IPS-NIHi7 (cell line): ENCODE results near the gene DAZAP1.

ENCODE experiments used
- DNase-seq: peaks from one replicate; pipeline ENCODE4 v3.0.0; 2012; ENCODE audit warnings: mixed read lengths; ENCODE audit errors: extremely low spot score

DAZAP1 gene

DNA sequence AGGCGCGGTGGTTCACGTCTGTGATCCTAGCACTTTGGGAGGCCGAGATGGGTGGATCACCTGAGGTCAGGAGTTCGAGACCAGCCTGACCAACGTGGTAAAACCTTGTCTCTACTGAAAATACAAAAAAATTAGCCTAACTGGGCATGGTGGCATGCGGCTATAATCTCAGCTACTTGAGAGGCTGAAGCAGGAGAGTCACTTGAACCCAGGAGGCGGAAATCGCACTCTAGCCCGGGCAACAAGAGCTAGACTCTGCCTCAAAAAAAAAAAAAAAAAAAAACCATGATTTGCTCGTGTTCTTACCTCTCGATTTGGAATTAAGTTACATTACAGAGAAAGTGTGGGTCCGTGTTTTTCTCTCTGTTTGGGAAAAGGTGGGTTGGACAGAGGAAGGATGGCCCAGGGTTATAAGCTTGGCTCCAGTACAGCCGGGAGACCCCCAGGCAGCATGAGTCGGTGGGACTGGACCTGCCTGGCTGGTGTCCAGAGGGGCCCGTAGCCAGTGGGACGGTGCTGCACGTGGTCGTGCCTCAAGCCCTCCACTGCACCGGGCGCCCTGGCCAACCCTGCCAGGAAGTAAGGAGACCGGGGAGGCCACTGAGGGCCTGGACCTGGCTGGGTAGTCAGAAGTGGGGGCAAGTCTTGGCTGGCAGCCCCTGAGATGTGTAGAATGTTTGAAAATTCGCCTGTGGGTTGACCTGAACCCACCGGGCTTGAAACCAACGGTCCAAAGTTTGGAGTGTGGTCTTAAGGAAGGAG is 34.5 kb downstream of the DAZAP1 start:
- no peak for DNase-seq

DNA sequence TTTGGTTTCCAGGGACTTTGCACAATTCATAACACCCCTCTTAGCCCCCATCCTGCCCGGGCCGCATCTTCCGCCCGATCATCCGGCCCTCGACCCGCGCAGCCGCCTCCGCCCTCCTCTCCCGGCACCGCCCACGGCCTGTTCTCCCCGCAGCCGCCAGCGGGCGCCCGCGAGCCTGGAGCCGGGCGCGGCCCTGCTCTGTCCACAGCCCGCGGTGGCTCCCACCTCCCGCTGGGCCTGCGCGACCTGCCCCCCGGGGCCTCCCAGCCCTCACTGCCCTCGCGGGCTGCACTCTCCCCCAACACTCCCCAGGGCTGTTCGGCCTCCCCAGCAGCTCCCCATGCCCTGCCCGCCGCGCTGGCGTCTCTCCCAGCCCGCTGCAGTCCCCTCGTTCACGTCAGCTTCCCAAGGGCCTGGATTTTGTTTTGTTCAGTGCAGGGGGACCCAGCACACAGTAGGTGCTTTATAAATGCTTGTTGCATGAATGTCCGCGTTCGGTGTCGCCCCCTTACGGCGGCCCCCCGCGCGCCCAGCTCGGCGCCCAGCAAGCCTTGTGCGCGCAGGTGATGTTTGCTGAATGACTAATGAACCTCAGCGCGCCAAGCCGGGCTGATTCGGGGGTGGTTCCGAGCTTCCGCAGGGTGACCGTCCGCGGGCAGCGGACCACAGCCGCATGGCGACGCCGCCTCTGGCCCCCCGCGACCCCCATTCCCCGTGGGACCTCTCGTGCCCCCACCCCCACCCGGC is 38.0 kb downstream of the DAZAP1 start:
- peak; percentile 87 for DNase-seq

DNA sequence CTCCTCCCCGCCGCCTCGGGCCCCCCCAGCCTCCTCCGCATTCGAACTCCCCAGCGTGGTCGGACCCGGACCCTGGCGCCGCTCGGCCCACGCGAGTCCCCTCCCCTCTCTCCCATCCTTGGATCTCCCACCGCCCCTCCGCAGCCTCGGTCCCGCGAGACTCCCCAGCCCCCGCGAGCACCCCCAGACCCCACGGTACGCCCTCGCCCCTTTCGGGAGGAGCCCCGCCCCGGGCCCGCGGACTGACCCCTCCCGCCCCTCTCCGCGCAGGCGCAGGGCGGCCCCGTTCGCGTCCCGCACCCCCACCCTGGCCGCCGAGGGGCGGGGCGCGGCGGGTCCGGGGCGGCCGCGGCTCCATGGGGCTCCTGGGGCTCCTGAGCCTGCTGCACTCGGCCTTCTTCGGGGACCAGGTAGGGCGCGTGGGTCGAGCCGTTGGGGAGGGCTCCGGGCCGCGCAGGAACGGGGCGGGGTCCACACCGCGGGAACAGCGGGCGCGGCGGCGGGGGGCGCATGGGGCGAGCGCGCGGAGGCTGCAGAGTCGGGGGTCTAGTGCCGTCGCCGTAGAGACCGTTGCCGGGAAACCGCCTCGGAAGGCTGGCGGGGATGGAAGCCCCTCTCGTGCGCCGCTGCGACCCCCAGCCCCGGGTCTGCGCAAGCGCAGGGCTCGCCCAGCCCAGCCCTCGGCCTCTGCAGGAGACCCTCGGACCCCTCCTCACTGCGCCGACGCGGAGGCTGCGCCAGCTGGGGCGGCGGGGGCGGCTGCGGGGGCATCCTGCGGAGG is 38.7 kb downstream of the DAZAP1 start:
- DNase-seq: peak; percentile 77

DNA sequence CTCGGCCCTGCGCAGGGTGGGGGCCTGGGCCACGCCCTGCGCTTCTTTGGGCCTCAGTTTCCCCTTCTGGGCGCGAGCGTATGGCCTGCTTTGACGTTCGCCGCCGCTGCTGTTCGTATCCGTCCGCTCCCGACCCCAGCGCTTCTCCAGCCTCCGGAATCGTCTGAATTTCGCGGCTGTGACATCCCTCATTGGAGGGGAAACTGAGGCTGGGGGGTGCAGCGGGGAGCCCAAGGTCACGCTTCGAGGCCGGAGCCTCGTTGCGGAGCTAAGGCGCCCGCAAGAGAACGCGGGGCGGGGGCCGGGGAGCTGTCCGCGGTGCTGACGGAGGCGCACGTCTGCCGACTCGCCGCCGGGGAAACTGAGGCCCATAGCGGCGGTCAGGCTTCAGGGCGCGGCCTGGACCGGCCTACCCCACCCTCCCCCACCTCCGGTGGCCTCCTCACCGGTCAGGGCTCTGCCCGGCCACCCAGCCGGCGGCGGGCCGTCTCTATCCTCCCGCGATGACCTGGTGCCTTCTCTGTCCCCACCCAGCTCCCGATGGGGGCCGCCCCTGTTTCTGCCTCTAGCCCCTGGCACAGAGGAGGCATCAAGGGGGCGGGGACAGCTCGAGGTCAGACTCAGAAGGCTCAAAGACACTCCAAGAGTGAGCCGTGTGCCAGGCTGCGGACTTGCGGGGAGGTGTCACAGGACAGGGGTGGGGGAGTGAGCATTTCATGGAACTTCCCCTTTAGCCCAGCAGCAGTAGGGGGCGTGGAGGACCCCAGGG is 39.5 kb downstream of the DAZAP1 start:
- no peak for DNase-seq

DNA sequence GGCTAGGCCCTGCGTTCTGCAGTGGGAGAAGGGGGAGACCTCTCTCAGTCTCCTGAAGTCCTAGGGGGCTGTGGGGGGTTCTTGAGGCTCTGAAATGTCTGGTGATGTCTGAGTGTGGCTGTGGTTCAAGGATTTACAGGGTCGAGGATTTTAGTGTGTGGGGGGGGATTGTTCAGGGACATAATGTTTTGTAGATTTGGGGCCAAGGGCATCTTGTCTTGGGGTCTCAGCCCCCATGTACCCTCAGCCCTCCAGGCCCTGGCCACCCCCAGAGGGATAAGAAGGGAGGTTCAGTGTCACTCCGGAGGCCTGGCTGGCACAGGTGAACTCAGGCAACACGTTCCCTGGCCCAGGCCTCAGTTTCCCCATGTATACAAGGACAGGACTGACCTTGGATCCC is 40.1 kb downstream of the DAZAP1 start:
- no peak for DNase-seq

DNA sequence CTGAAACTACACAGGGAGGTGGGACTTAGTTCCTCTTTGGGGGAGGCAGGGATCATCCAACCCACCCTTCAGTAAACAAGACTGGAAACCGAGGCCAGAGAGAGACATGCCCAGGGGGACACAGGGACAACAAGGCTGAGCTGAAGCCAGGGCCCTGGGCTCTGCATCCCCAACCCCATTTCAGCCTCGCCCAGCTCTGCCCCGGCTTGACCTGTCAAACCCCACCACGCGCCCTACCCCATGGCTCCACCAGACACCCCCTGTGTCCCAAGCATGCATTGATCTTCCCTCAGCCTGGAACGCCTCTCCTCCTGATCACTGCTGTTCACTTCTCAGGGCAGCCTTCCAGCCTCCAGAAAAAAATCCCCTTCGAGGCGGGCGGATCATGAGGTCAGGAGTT is 40.6 kb downstream of the DAZAP1 start:
- DNase-seq: no peak

DNA sequence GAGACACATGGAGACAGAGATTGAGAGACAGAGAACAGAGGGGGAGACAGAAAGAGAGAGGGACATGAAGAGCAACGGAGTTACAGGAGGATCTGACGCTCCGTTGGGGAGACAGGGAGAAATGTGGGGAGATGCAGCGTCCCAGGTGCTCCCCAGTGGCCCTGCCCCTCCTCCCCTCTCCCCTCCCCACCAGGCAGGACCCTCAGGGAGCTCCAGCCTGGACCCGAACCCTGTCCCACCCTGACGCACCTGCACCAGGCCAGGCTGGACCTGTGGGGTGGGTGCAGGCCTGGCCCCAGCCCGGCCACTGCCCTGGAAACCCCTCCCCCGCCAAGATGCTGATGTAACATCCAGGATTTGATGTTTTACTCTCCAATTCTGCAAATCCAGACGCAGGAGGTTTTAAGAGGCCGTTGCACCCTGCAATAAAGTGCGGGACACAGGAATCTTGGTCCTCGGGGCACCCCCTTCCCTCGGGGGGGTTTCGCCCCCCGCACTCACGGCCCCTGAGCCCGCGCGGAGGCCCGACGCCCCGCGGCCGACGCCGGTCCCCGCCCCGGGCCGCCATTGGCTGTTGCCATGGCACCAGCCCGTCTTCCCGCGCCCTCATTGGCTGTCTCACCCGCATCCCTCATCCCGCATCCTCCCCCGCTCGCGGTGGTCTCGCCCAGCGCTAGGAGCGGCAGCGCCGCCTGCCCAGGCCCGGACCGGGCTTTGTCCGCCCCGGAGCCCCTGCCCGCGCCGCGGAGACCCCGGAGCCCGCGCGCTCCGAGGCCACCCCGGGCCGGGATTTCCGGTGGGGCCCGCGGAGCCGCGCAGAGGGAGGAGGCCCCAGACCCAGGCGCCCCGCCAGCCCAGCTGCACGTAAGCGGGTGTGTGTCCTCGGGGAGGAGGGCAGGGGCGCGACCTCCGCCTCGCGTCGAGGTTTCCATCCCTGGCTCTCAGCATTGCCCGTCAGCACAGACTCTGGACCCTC is 42.4 kb downstream of the DAZAP1 start, which contains the start of gene APC2:
Gene APC2 (plus strand): TSS at position 655 of the 976 bp plus-strand sequence. CDS start 2,881 bp downstream, outside the sequence.
- peak; percentile 93 for DNase-seq

DNA sequence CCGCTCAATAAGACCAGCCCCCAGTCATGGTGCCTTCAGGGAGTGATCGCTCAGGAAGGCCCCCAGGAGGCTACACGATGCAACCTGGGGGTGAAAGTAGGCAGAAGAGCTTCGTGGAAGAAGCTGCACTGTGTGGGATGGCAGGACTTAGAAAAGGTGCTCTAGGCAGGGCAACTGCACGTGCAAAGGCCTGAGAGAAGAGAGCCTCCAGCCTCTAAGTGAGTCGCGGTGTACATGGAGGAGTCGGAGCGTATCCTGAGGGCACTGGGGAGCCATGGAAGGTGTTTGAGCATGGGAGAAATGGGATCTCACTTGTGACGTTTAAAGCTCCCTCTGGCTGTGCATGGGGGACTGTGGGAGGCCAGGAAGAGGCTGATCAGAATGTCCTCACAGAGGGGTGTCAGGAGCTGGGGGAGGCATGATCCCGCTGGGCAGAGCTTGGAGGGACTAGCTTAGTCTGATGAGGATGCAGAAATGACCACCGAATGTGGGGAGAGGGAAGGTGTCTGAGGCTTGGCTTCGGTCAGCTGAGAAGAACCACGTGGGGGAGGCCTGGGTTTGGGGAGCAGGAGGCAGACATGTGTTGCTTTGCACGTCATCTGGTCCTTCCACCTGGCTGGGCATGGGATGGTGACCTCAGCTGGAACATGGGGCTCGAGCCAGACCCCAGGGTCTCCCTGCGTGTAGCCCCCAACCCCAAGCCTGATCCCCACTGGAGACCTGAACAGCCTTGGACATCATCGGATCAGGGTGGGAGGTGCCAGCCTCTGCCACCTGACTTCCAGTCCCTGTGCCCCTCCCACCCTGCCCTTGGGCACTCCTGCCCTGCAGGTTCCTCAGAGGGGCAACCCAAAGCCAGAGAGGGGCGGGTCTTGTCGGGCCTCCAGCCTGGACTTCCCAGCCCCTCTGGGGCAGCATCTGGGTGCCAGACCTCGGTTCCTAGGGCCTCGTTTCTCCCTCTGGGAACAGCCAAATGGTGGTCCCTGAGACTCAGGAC is 43.6 kb downstream of the DAZAP1 start:
- no peak for DNase-seq

DNA sequence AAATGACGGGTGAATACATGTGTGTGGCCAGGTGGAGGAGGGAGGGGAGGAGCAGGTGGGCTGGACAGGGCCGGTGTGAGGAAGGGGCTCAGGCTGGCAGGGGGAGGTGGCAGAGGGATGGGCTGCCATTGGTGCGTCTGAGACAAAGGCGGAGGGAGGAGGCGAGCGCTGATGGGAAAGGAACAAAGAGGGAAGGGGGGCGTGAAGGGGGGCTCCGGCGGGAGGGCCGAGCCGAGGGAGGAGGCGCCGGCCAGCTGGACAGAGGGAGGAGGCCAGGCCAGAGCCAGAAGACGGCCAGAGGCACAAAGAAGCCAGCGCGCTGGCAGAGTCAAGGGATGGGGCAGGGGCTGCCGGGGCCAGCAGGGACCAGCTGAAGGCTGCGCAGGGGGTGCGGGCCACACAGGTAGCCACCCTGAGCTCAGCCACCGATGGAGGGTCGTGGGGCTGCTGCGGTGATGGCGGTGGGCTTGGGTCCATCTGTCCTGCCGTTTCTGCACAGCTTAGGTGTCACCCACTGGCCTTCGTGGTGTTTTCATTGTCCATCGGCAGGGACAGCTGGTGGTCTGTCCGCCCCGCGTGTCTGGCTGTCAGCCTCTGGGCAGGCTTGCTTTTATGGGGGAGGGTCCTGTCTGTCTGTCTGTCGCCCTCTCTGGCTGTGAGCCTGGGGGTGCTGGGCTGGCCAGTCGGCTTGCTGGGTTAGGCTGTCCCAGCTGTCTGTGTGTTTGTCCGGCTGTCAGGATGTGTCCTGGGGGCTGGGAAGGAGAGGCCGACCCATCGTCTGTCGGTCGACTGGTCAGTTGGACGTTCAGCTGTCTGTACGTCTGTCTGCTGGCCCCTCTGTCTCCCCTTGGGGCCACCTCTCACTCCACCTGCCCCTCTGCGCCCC is 44.8 kb downstream of the DAZAP1 start:
- no peak for DNase-seq

DNA sequence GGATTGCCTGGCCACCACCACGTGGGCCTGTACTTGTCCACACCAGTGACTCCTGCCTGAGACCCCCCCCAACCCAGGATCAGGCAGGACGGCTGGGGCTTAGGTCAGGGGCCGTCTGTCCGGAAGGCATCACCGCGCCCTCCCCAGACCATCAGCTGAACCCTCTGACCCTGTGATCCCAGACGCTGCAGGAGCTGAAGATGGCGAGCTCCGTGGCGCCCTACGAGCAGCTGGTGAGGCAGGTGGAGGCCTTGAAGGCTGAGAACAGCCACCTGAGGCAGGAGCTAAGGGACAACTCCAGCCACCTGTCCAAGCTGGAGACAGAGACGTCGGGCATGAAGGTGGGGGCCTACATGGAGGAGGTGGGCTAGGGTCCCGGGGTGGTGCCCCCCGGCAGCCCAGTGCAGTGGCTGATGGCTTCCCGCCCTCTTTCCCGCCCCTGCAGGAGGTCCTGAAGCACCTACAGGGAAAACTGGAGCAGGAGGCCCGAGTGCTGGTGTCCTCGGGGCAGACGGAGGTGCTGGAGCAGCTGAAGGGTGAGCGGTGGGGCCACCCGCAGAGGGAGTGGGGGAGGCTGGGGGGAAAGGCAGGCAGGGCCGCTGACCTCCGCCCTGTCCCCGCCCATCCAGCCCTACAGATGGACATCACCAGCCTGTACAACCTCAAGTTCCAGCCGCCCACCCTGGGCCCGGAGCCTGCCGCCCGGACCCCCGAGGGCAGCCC is 45.6 kb downstream of the DAZAP1 start:
- no peak for DNase-seq

DNA sequence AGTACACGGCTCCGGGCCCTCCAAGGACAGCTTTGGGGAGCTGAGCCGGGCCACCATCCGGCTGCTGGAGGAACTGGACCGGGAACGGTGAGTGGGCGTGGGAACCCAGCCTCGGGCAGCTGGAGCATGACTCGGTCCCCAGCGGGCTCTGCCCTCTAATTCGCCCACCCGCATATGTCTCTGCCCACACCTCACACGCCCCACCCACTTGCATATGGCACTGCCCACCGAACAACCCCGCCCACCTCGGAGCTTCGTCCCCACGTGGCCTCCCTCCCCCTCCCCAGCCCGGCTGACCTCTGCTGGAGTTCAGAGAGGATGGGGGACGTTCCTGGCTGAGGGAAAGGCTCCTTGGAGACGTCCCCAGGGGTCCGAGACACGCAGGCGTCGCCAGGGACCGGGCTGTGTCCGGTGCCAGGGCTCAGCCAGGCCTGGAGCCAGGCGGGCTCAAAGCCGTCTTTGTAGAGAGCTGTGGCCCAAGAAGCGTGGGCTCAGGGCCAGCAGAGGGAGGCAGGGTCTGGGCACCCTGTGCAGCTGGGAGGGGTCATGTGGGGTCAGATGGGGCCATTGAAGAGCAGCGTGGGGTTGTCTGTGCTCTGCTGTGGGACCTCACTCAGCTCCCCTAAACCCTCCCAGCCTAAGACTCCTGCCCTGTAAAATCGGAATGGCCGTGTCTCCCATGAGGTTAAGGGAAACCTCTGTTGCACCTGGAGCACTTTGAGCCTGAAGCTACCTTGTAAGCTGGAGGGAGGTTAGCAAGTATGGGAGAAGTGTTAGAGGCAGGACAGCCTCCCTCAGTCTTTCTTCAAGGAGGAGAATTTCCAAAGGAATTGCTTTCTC is 46.4 kb downstream of the DAZAP1 start:
- no peak for DNase-seq

DNA sequence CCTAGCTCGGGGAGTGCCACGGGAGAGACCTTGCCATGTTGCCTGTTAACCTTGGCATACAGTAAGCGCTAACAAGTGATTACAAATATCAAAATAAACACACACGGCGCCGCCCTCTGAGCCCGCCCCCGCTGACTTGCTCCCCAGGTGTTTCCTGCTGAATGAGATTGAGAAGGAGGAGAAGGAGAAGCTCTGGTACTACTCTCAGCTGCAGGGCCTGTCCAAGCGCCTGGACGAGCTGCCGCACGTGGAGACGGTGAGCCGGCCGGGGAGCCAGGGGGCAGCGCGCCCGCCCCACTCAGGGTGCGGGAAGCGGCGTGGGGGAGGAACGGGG is 47.6 kb downstream of the DAZAP1 start:
- DNase-seq: no peak

DNA sequence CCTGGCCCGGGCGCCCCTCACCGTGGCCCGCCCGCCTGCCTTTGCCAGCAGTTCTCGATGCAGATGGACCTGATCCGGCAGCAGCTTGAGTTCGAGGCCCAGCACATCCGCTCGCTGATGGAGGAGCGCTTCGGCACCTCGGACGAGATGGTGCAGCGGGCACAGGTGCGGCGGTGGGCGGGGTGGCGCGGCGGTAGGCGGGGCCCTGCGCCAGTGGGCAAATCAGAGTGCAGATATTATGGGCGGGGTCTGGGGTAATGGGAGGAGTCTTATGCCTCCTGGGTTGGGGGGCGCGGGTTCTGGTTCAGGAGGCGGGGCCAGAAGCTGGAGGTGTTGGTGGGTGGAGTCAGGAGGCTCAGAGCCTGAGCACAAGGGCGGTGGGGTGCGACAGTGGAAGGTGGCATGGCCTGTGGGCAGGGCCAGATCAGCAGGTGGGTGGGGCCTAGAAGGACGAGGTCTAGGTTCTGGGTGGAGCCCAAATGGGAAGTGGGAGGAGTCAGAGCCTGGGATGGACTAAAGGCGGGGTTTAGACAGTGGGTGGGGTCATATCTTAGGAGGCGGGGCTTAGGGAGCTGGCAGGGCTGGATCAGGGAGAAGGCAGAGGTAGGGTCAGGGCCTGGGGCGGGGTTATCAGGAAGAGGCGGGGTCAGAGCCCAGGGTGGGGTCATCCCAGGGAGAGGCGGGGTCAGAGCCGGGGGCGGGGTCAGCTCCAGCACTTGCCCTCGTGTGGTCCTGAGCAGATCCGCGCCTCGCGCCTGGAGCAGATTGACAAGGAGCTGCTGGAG is 48.1 kb downstream of the DAZAP1 start:
- DNase-seq: peak; percentile 94

DNA sequence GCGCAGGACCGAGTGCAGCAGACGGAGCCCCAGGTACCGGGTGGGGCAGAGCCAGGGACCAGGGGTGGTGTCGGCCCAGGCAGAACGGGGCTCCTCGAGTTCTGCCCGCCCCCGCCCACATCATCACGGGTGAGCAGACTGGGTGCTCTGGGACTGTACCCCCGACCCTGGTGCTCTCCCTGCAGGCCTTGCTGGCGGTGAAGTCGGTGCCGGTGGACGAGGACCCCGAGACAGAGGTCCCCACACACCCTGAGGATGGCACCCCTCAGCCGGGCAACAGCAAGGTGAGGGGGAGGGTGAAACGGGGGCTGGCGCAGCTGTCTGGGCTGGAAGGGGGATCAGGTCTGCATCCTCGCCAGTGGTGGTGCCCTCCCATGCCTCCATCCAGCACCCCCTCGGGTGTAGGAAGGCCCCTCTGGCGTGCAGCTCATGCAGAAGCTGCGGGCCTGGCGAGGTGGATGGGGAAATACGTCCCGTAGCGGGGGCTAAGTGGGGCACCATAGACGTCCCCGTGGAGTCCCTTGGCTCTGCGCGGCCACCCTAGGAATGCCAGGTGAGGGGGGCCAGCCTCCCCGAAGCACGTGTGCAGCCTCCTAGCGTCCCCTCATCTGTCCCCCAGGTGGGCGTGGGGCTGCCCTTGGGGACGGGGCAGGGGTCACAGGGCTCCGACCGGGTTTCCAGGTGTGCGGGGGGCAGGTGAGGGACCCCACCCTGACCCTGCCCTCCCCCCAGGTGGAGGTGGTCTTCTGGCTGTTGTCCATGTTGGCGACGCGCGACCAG is 48.9 kb downstream of the DAZAP1 start:
- no peak for DNase-seq
